SK-N-MC (cell line): ENCODE results near the gene PBLD.
A peak's percentile ranks its signal among the peaks of the same experiment; 100 is the strongest.
"Not testable (repeated sequence)": the region's sequence is repeated elsewhere in the genome, so short reads cannot be mapped to it uniquely, and the experiment has no call there.

Experiments used
- DNase-seq: peaks from one replicate; pipeline ENCODE4 v3.0.0-alpha.2; 2011; ENCODE audit warnings: low read depth, low spot score
- H3K27ac ChIP-seq: fragments of 200-600 bp; sonication (generic); 2 replicates; pipeline ENCODE4 v1.5.1; 2016; ENCODE audit warnings: mixed run types
- H3K36me3 ChIP-seq: fragments of 200-600 bp; sonication (generic); 2 replicates; pipeline ENCODE4 v1.6.1; 2017; ENCODE audit warnings: antibody characterized with exemption, low read length, mixed read lengths; ENCODE audit not compliant: insufficient read depth
- H3K4me3 ChIP-seq: fragments of 200-600 bp; sonication (generic); 2 replicates; pipeline ENCODE4 v1.5.1; 2016
- H3K9ac ChIP-seq: fragments of 200-600 bp; sonication (generic); 2 replicates; pipeline ENCODE4 v1.8.0; 2017; ENCODE audit warnings: mixed run types, mixed read lengths; ENCODE audit not compliant: insufficient read length
- H3K9me3 ChIP-seq: fragments of 200-600 bp; sonication (generic); 2 replicates; pipeline ENCODE4 v1.6.1; 2017; ENCODE audit warnings: low read depth, mild to moderate bottlenecking, antibody characterized with exemption, low read length, moderate library complexity, mixed read lengths
- EZH2 ChIP-seq: fragments of 200-600 bp; sonication (generic); IDR thresholded peaks from one replicate; pipeline ENCODE4 v1.6.1; 2017; ENCODE audit warnings: antibody characterized with exemption
- FOXP2 ChIP-seq: optimal IDR thresholded peaks from 2 replicates; pipeline ENCODE3; 2011; ENCODE audit warnings: mild to moderate bottlenecking, moderate library complexity; ENCODE audit not compliant: insufficient read depth; ENCODE audit errors: extremely low read length, control extremely low read depth
- POLR2AphosphoS5 ChIP-seq: IDR thresholded peaks from 2 replicates; pipeline ENCODE4 v1.6.1; 2012; ENCODE audit warnings: mild to moderate bottlenecking, low read depth, low read length, borderline replicate concordance

PBLD gene

GRCh38 chr10:68333440-68334431 lies 1.0 kb upstream of the PBLD start:
- no peak for DNase-seq
- Histone ChIP-seq H3K27ac (peak overlapping the region; percentile 95), H3K9me3 (no peaks in the 10 kb centered on the region), H3K36me3 (peaks cover 35% of the 10 kb centered on the region), H3K4me3 (peak overlapping the region; percentile 80), H3K9ac (peak overlapping the region; percentile 98)
- no peak for TF ChIP-seq POLR2AphosphoS5

GRCh38 chr10:68333058-68333395 lies 299 bp upstream of the PBLD start:
- Histone ChIP-seq H3K36me3 (peaks cover 28% of the 10 kb centered on the region), H3K9me3 (no peaks in the 10 kb centered on the region), H3K9ac (peak overlapping the region; percentile 98), H3K4me3 (peak overlapping the region; percentile 80), H3K27ac (peak overlapping the region; percentile 95)
- no peak for TF ChIP-seq EZH2
- TF ChIP-seq POLR2AphosphoS5 = no peak
- TF ChIP-seq FOXP2 = no peak
- DNase-seq = no peak

DNA sequence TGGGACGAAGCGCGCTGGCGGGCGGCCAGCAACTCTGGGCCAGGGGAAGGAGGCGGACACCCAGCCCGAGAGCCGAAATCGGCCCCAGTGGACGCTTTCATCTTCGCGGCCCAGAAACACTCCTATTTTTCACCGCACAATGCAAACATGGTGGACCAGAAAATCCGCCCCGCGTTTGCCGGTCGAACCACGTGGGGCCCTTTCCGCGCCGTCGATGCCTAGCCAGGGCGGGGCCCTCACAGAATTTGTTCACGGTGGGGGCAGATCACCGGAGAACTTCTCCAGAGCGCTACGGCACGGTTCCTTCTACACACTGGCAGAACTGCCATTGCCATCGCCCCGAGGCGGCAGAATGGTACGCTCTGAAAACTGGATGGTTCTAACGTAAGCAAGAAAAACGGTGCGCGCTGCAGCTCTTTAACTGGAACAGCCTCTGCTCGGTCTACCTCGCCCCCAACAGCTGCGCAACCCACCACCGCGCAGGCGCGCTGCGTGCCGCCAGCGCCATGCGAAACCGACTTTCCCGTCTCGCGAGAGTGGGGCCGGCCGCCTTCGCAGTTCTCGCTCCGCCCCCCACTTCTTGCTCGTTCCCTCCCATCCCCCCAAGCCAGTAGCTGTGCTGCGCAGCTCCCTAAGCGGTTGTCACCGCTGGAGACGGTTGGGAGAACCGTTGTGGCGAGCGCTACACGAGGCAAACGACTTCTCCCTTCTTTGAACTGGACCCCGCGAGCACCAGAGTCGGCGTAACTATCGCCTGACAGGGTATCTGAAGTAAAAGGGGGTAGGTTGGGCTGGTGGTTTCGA lies 1.1 kb downstream of the PBLD start, which contains the start of gene HNRNPH3:
Gene HNRNPH3 (plus strand): TSS at position 610 of the 804 bp plus-strand sequence. CDS start 5,158 bp downstream, outside the sequence.
- TF ChIP-seq FOXP2 (no peak), POLR2AphosphoS5 (peak; percentile 98)
- no peak for DNase-seq
- H3K4me3 ChIP-seq = peak within 1 kb of the TSS; percentile 80
- H3K27ac ChIP-seq = peak within 1 kb of the TSS; percentile 95
- H3K36me3 ChIP-seq = peaks cover 17% of the 10 kb centered on the region; the same call in 1 of the 2 replicates
- H3K9me3 ChIP-seq = no peaks in the 10 kb centered on the region
- H3K9ac ChIP-seq = peak within 1 kb of the TSS; percentile 98

DNA sequence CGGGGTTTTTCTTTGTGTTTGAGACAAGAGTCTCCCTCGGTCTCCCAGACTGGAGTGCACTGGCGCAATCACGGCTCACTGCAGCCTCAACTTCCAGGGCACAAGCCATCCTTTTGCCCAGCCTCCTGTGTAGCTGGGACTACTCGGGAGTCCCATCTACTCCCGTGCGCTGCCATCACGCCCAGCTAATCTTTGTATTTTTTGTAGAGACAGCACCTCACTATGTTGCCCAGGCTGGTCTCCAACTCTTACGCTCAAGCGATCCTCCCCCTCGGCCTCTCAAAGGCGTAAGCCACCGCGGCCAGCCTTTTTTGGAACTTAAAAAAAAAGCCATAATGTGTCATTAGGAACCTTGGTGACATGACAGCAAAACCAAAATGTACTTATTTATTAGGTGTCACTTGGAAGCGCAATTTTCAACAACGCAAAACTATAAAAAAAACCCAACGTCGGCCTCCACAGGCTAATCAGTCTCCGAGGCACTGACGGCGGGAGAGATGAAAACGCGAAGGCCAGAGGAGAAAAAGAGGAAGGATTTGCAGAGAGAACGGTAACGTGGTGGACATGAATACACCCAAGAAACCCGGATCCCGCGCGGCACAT lies 1.8 kb downstream of the PBLD start:
- Histone ChIP-seq H3K4me3 (peak overlapping the region; percentile 80), H3K9ac (peak overlapping the region; percentile 72), H3K36me3 (peaks cover 15% of the 10 kb centered on the region; the same call in 1 of the 2 replicates), H3K9me3 (no peaks in the 10 kb centered on the region), H3K27ac (peak overlapping the region; percentile 91)
- TF ChIP-seq FOXP2 = no peak
- no peak for TF ChIP-seq EZH2
- no peak for TF ChIP-seq POLR2AphosphoS5
- no peak for DNase-seq

DNA sequence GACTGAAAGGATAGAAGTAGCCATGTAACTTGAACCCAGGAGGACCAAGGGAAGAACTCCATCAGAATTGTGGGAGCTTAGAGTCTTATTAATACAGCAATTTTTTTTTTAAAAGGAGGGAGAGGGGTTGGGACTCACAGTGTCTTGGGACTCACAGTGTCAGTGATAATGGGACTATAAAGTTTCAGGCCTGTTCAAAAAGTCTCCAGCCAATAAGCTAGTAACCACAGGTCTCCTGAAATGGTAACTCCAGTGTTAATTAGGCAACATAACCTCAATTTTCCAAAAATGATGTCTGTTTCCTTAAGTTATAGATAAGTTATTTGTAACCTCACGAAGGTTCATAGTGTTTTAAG lies 3.2 kb downstream of the PBLD start:
- Histone ChIP-seq H3K9ac (no peak overlapping the region), H3K9me3 (no peaks in the 10 kb centered on the region), H3K27ac (peak overlapping the region; percentile 97), H3K36me3 (peaks cover 13% of the 10 kb centered on the region; the same call in 1 of the 2 replicates), H3K4me3 (no peak overlapping the region)
- no peak for TF ChIP-seq POLR2AphosphoS5
- DNase-seq = no peak

GRCh38 chr10:68327889-68328786 lies 4.6 kb downstream of the PBLD start:
- Histone ChIP-seq H3K9ac (peak overlapping the region; percentile 57), H3K9me3 (no peaks in the 10 kb centered on the region), H3K27ac (peak overlapping the region; percentile 97), H3K36me3 (no peaks in the 10 kb centered on the region), H3K4me3 (peak overlapping the region; percentile 73)
- DNase-seq = no peak
- TF ChIP-seq FOXP2 = no peak
- TF ChIP-seq POLR2AphosphoS5 = no peak
- TF ChIP-seq EZH2 = no peak

- H3K9me3 ChIP-seq, DNase-seq, H3K4me3 ChIP-seq, H3K36me3 ChIP-seq, H3K27ac ChIP-seq, H3K9ac ChIP-seq: not testable (repeated sequence)
Measured at GRCh38 chr10:68324396-68324795, 8.3 kb downstream of the PBLD start.
